ENCODE results near the gene LY6G5C.

Gene LY6G5C

DNA sequence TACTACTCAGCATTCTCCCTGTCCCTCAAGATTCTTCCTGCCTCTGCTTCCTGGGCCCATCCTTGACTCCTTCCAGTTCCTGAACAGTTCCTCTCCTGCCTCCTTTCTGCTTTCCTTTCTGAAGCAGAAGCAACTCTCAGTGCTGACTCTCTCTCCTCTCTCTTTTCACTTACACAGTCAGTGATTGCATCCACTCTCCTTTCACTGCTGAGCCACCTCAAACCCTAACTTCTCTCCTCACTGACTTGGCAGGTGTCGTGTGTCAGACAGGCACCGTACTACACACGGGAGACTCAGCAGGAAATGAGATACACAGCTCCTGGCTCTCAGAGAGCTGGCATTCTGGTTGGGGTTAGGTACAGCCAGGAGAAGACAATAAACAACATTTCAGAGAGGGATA, 16.7 kb upstream of the LY6G5C start:
- H3K4me3 ChIP-seq (ENCODE audit: low read length) = no peak overlapping the region

DNA sequence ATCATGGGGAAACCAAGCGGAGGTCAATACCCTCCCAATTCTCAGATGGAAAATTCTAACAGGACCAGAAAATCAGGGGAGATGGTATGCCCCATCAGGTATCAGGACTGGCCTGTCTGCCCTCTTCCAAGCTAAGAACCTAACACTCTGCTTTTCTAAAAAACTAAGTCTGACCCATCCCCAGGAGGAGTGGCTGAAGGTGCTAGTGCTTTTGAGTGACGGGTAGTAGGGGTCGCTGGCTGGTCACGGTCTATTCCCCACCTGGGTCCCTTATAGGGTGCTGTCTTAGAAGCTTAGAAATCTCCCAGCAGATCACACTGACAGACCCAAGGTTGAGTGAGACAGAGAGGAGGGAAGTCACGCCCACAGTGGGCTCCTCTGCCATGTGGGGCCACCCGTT, 12.7 kb upstream of the LY6G5C start:
- no peak for DNase-seq (ENCODE audit: low read depth)
- H3K4me3 ChIP-seq (ENCODE audit: low read length) = no peak overlapping the region
- TF ChIP-seq, protein P1, sequence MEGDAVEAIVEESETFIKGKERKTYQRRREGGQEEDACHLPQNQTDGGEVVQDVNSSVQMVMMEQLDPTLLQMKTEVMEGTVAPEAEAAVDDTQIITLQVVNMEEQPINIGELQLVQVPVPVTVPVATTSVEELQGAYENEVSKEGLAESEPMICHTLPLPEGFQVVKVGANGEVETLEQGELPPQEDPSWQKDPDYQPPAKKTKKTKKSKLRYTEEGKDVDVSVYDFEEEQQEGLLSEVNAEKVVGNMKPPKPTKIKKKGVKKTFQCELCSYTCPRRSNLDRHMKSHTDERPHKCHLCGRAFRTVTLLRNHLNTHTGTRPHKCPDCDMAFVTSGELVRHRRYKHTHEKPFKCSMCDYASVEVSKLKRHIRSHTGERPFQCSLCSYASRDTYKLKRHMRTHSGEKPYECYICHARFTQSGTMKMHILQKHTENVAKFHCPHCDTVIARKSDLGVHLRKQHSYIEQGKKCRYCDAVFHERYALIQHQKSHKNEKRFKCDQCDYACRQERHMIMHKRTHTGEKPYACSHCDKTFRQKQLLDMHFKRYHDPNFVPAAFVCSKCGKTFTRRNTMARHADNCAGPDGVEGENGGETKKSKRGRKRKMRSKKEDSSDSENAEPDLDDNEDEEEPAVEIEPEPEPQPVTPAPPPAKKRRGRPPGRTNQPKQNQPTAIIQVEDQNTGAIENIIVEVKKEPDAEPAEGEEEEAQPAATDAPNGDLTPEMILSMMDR (conservative IDR thresholded peaks at IDR 0.05; ENCODE audit: low read depth, low read length) = no peak

More for the DNA sequence above, 16.7 kb upstream of the LY6G5C start:
- TF ChIP-seq, protein P1 (conservative IDR thresholded peaks at IDR 0.05; ENCODE audit: low read depth, low read length) = no peak
- DNase-seq (ENCODE audit: low read depth) = no peak

DNA sequence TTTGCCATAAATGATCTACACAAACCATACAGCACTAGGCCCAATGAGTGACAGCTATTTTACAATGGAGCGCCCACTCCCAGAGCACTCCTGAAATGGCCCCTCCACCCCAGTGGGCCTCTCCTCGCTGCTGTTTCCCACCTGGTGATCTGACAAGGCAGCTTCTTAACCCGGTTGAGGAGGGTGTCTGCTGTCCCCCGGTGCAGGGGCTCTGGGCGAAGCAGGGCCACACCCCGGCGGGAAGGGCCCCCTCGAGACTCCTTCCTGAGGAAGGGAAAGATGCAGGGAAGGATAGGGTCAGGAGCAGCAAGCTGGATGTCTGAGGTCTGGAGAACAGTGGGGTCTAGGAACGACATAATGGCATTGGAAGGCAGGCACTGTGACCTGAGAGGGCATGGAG, 12.0 kb upstream of the LY6G5C start:
- no peak overlapping the region for H3K4me3 ChIP-seq (ENCODE audit: low read length)
- DNase-seq (ENCODE audit: low read depth) = no peak
- TF ChIP-seq, protein P1 (conservative IDR thresholded peaks at IDR 0.05; ENCODE audit: low read depth, low read length) = no peak

DNA sequence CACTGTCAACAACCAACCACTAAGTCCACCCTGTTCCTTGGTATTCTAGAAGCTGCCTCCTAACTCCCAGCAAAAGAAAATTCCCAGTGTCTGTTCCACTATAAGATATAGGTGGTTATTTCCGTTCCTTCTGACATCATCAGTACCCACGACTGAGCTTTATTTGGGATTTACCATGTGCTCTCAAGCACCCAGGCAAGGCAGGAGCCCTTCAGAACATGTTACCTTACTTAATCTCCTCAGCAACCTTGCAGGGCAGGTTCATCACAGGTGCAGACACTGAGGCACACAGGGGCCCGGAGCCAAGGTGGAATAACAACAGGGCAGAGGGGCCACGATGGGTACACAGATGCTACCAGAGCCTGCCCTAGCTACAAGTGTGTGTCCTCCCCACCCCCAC, 11.5 kb upstream of the LY6G5C start:
- H3K4me3 ChIP-seq (ENCODE audit: low read length) = no peak overlapping the region
- no peak for DNase-seq (ENCODE audit: low read depth)
- TF ChIP-seq, protein P1 (conservative IDR thresholded peaks at IDR 0.05; ENCODE audit: low read depth, low read length) = no peak

DNA sequence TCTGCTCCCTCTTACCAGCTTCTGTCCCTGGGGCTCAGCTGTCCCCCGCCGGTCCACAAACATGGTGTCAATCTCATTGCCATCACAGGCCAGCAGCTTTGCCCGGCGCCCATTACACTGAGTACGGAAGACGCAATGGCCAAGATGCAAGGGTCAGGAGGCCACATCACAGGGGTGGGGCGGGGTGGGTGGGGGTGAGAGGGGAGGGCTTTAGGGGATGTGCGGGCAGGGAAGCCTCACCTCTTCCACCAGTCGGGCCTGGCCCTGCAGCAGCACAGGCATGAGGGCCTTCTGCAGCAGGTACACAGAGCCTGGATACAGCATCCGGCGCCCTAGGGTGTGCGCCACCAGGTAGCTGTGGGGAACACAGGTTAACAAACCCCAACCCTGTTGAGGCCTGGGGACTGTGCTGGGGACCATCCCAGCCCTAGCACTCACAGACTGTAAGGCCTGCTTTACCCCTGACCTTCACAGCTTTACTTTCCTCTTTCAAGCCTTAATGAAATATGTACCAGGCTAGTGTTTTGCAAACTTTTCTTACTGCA, 10.8 kb upstream of the LY6G5C start:
- H3K4me3 ChIP-seq (ENCODE audit: low read length) = no peak overlapping the region
- no peak for DNase-seq (ENCODE audit: low read depth)
- TF ChIP-seq, protein P1 (conservative IDR thresholded peaks at IDR 0.05; ENCODE audit: low read depth, low read length) = no peak

DNA sequence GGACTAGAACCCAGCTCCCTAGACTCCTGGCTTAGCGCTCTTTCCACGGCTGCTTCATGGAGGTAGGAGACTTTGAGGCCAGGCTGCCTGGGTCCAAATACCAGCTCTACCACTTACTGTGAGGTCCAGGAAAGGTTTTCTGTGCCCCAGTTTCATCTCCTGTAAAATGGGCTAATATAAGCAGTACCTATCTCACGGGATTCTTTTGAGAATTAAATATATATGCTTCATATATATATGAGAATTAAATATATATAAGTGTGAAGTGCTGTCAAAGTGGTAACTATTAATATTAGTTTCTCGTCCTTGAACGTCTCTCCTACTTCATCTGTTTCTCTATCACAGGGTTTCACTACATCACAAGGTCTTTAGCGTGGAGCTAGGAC, 10.2 kb upstream of the LY6G5C start:
- no peak for DNase-seq (ENCODE audit: low read depth)
- TF ChIP-seq, protein P1 (conservative IDR thresholded peaks at IDR 0.05; ENCODE audit: low read depth, low read length) = no peak

DNA sequence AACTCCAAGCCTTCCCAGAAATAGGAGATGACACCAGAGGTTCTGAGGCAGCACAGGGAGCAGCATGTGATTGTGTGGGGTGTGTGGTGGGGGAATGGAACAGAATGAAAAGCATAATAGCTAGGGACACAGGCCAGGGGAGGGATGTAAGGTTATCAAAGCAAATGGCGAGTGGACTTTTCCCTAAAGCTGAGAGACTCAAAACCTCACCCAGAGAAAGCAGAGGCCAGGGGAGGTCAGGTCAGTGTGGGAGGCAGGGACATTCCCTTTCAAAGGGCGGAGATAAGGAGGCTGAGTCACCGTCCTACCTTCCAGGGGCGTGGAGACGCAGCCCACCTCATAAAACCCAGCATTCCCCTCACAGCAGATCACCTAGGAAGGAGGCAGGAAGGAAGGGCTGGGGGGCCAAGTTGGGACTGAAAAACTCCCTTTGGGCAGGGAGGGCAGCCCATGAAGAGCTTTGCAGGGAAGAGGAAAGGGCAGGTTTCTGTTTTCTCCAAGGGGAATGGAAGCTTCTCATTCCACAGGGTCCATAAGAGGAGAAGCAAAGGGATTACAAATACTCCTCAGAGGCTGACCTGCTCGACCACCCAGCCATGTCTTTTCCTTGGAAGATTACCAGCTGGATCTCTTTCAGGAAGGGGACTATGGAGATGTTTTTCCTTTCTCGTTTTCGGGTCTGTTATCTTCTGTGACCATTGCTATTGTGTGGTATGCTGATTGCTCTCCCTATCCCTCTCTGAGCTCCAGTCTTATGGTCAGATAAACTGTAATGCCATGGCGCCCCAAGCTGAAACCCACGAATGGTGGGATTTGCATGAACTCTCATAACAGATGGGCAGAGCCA, 9.6 kb upstream of the LY6G5C start:
- TF ChIP-seq, protein P1 (conservative IDR thresholded peaks at IDR 0.05; ENCODE audit: low read depth, low read length) = no peak
- peak; percentile 34 for DNase-seq (ENCODE audit: low read depth)
- no peak overlapping the region for H3K4me3 ChIP-seq (ENCODE audit: low read length)

More for the DNA sequence above, 10.2 kb upstream of the LY6G5C start:
- no peak overlapping the region for H3K4me3 ChIP-seq (ENCODE audit: low read length)
